Tibial artery (tissue), 4 donors: ENCODE results near the gene MPP1.

Source experiments
- DNase-seq, 2 donors: peaks; one replicate each; pipeline ENCODE4 v3.0.0-alpha.2; 2019
- H3K27ac ChIP-seq, 2 donors: fragments of 200-600 bp; sonication (generic) in 1 of 2; 1 replicate in 1 of 2; 2 replicates in 1 of 2; pipeline ENCODE4 v1.5.1; 2018 to 2019; ENCODE audit warnings: mild to moderate bottlenecking in 1 of 2
- H3K27me3 ChIP-seq, 2 donors: fragments of 200-600 bp; sonication (generic) in 1 of 2; one replicate each; pipeline versions ENCODE4 v1.5.1 to v1.6.0; 2016 to 2019
- H3K36me3 ChIP-seq, 3 donors: fragments of 200-600 bp; sonication (generic) in 2 of 3; one replicate each; pipeline ENCODE4 v1.5.1; 2016 to 2019; ENCODE audit warnings: mild to moderate bottlenecking in 2 of 3
- H3K4me1 ChIP-seq, 4 donors: fragments of 200-600 bp; sonication (generic) in 2 of 4; 1 replicate in 3 of 4; 2 replicates in 1 of 4; pipeline ENCODE4 v1.5.1; 2016 to 2019
- H3K4me3 ChIP-seq, 2 donors: fragments of 200-600 bp; sonication (generic) in 1 of 2; 1 replicate in 1 of 2; 2 replicates in 1 of 2; pipeline ENCODE4 v1.5.1; 2018 to 2019; ENCODE audit warnings: mild to moderate bottlenecking in 2 of 2
- H3K9me3 ChIP-seq, 3 donors: fragments of 200-600 bp; sonication (generic) in 1 of 3; one replicate each; pipeline ENCODE4 v1.5.1; 2016 to 2019
- CTCF ChIP-seq, 2 experiments: fragments of 200-600 bp in 1 of 2; fragments of 450-650 bp in 1 of 2; IDR thresholded peaks; one replicate each; pipeline ENCODE4 v1.5.1; 2017 to 2019; ENCODE audit warnings: antibody characterized with exemption in 2 of 2, mild to moderate bottlenecking in 1 of 2, moderate library complexity in 1 of 2
- intact Hi-C: fragments of 100-400 bp; cut with DNase I; formaldehyde crosslinking; loops from one replicate; pipeline ENCODE4 v1.15.0; 2023; ENCODE audit warnings: low total_unique reads

MPP1 gene

GRCh38 chrX:154739952-154740465 lies 65.3 kb downstream of the MPP1 start:
- Histone ChIP-seq H3K36me3 (no peaks in the 10 kb centered on the region), H3K4me3 (no peak overlapping the region), H3K4me1 (peaks cover 0 to 37% (median 9%) of the 10 kb centered on the region in 4 donors), H3K27me3 (no peaks in the 10 kb centered on the region), H3K27ac (no peak overlapping the region), H3K9me3 (no peaks in the 10 kb centered on the region)
- no peak for TF ChIP-seq CTCF (IDR thresholded peaks at IDR 0.05)
- intact Hi-C loops = no loop called here
- DNase-seq = no peak

GRCh38 chrX:154738011-154738738 lies 67.1 kb downstream of the MPP1 start:
- TF ChIP-seq CTCF (IDR thresholded peaks at IDR 0.05) = no peak
- peak in 1 of 2 donors; percentile 45 for DNase-seq
- Histone ChIP-seq H3K27me3 (no peaks in the 10 kb centered on the region), H3K27ac (peak overlapping the region; percentile 37 to 50), H3K36me3 (no peaks in the 10 kb centered on the region), H3K4me3 (no peak overlapping the region), H3K4me1 (peaks cover 0 to 55% (median 21%) of the 10 kb centered on the region in 4 donors), H3K9me3 (no peaks in the 10 kb centered on the region)
- intact Hi-C loops = no loop called here

GRCh38 chrX:154737136-154737535 lies 68.1 kb downstream of the MPP1 start:
- intact Hi-C loops = no loop called here
- Histone ChIP-seq H3K9me3 (no peaks in the 10 kb centered on the region), H3K27me3 (no peaks in the 10 kb centered on the region), H3K4me1 (peaks cover 0 to 65% (median 25%) of the 10 kb centered on the region in 4 donors), H3K36me3 (no peaks in the 10 kb centered on the region), H3K27ac (peak overlapping the region in 1 of 2 donors; percentile 59), H3K4me3 (no peak overlapping the region)
- no peak for DNase-seq
- no peak for TF ChIP-seq CTCF (IDR thresholded peaks at IDR 0.05)

- Histone ChIP-seq H3K4me3 (no peak overlapping the region), H3K4me1 (peaks cover 0 to 78% (median 25%) of the 10 kb centered on the region in 4 donors), H3K27ac (peak overlapping the region; percentile 57 to 59), H3K9me3 (no peaks in the 10 kb centered on the region), H3K27me3 (no peaks in the 10 kb centered on the region), H3K36me3 (no peaks in the 10 kb centered on the region)
- peak; percentile 29 to 70 for DNase-seq
- intact Hi-C loops = no loop called here
- TF ChIP-seq CTCF (IDR thresholded peaks at IDR 0.05) = no peak
Measured at GRCh38 chrX:154735695-154736393, 69.4 kb downstream of the MPP1 start.

GRCh38 chrX:154734061-154734781 lies 71.1 kb downstream of the MPP1 start:
- H3K9me3 ChIP-seq = no peaks in the 10 kb centered on the region
- no peaks in the 10 kb centered on the region for H3K36me3 ChIP-seq
- H3K27me3 ChIP-seq = no peaks in the 10 kb centered on the region
- no peak for TF ChIP-seq CTCF (IDR thresholded peaks at IDR 0.05)
- peak overlapping the region; percentile 57 to 74 for H3K27ac ChIP-seq
- peaks cover 0 to 95% (median 34%) of the 10 kb centered on the region in 4 donors for H3K4me1 ChIP-seq
- DNase-seq = peak; percentile 46 to 72
- H3K4me3 ChIP-seq = peak overlapping the region in 1 of 2 donors; percentile 14
- intact Hi-C loops = no loop called here
